GM19395 (cell line): ENCODE results near the gene OR13C8.
A peak's percentile ranks its signal among the peaks of the same experiment; 100 is the strongest.
"Not testable (repeated sequence)": the region's sequence is repeated elsewhere in the genome, so short reads cannot be mapped to it uniquely, and the experiment has no call there.

ENCODE experiments used
- ATAC-seq: cut with Tn5 transposase; IDR thresholded peaks from one replicate; pipeline ENCODE4 v1.9.1; 2021; ENCODE audit warnings: mild to moderate bottlenecking, moderate library complexity; ENCODE audit not compliant: unreplicated experiment

OR13C8 gene

DNA sequence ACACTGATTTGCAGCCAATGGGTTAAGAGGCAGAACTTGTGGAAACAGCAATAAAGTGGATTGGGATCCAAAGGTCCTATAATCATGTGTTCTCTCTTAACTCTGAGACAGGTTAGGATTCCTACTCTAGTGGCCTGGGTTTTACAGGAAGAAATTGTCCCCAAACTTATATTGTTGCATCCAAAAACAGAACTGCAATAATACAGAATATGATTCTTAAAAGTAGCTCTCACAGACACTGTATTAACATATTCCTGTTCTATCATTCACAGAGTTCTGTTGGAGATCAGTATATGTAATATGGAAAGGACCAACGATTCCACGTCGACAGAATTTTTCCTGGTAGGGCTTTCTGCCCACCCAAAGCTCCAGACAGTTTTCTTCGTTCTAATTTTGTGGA, at the start of gene OR13C8:
OR13C8 (plus strand) TSS at position 301 of the 400 bp plus-strand sequence; CDS start at position 301, 0 bp downstream.
- ATAC-seq, result no peak

- ATAC-seq, result not testable (repeated sequence)
These were observed 48.7 kb upstream of the OR13C8 start for GRCh38 chr9:104520241-104520640.

GRCh38 chr9:104527109-104527508, 41.9 kb upstream of the OR13C8 start, which contains the start of gene OR13C4:
OR13C4 (minus strand) TSS chr9:104527209; CDS start chr9:104527209, 0 bp downstream.
- ATAC-seq, result no peak

DNA sequence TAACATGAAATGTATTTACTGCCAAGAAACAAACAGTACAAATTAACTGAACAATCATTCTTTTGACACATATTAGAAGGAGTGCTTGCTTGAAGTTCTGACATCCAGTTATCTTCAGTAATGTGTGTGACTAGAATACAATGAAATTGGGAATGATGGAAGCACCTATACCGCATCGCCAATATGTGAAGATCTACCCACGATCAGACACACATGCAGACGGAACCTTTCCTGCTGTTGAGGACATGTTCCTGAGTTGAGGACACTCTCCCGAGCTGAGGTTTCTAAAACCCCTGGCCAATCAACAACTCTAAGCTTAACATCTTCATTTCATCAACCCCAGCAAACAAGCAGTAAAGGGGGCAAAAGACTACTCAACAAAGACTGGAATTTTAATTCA, 32.2 kb upstream of the OR13C8 start, which contains the start of gene OR13C3:
OR13C3 (minus strand) TSS at position 101 of the 400 bp plus-strand sequence. CDS start 133 bp downstream, outside the sequence.
- ATAC-seq, result no peak

- ATAC-seq, result no peak
These were observed 29.7 kb upstream of the OR13C8 start for GRCh38 chr9:104539275-104539674.

GRCh38 chr9:104544644-104545043, 24.3 kb upstream of the OR13C8 start:
- ATAC-seq, result no peak

DNA sequence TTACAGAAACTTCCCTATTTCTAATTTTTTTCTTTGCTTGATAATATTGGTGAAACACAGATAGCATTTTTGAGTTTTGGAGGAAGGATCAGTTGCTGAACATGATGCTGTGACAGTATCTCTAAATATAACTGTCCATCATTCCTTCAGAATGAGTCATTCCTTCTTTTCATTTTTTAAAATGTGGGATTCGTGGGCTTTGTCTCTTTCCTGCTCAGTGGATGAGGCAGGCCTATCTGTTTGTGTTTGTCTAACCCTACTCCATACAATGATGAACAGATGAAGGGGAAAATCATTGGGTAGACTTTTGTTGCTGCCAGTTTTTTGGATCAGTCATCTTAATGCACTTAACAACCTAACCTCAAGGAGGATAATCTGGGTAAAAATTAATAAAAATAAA, 15.7 kb upstream of the OR13C8 start:
- no peak for ATAC-seq

DNA sequence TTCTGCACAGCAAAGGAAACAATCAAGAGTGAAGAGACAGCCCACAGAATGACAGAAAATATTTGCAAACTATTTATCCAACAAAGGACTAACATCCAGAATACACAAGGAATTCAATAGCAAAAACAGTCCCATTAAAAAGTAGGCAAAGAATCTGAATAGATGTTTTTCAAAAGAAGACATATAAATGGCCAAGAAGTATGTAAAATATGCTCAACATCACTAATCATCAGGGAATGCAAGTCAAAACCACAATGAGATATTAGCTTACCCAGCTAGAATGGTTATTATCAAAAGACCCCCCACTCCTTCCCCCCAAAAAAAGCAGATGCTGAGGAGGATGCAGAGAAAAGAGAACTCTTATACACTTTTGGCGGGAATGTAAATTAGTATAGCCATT, 13.4 kb upstream of the OR13C8 start:
- no peak for ATAC-seq

GRCh38 chr9:104556830-104557634, 11.9 kb upstream of the OR13C8 start:
- ATAC-seq, result no peak

GRCh38 chr9:104564358-104564757, 4.6 kb upstream of the OR13C8 start:
- ATAC-seq, result no peak

- ATAC-seq, result no peak
These were observed 3.6 kb downstream of the OR13C8 start for GRCh38 chr9:104572612-104573011.

GRCh38 chr9:104575456-104575855, 6.5 kb downstream of the OR13C8 start:
- ATAC-seq, result no peak

DNA sequence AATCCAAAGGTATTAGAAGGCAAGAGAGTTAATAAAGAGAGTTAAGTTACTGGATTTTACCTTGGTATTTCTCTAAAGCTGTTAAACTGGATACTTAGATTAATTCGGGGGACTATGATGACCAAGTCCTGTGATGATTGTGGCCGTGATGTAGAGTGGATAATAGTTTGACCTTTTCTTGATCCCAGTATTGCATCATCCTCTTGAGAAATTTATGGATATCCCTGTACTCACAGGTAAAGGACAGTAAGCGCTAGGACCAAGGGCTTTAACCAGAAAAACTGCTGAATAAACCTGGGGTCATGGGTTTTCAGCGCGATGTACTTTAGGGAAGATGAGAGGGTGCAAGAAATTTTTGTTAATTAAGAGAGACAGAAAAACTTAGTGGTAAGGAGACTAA, 8.3 kb downstream of the OR13C8 start:
- ATAC-seq, result no peak

DNA sequence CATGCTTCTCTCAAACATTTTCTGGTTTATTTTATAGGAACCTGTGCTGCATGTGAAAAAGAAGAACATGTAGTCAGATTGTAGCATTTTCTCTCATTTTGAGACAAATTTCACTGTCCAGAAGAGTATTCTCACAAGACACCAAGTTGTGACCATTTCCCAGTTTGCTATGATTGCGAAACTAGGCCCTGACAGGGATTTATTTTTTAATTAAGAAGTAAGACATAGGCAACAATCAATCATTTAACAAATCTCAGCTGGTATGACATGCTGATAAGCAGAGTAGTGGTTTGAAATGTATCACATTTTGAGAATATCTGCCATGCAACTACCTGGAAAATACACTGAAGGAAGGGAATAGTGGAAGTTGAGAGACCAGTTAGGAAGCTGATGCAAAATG, 11.6 kb downstream of the OR13C8 start:
- ATAC-seq, result no peak

GRCh38 chr9:104586496-104587180, 17.7 kb downstream of the OR13C8 start:
- no peak for ATAC-seq

DNA sequence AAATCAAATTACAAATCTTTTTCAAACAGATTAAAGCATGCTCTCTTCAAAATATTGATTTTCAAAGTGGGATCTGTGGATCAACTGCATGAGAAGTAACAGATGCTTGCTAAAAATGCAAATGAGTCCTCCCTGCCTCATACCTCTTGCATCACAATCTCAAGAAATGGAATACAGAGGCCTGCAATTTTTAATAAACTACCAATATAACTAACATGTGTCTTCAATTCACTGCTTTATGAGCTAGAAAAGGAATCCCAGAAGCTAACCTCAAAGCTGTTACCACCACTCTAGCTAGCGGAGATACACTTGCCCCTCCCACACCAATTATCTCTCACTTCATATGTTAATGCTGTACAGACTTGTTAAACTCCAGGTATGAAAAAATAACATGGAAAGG, 20.7 kb downstream of the OR13C8 start:
- no peak for ATAC-seq

DNA sequence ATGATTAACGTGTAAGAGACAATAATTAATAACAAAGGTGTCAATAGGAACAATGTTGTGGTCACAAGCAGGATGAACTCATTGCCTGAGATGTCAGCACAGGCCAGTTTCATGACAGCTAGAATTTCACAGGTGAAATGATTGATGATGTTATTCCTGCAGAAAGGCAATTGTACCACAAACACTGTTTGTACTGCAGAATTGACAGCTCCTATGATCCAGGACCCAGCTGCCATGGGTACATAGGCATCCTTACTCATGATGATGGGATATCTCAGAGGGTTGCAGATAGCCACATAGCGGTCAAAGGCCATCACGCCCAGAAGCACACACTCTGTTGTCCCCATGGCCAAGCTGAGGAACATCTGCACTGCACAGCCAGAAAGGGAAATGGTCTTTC, 29.8 kb downstream of the OR13C8 start:
- not testable (repeated sequence) for ATAC-seq

DNA sequence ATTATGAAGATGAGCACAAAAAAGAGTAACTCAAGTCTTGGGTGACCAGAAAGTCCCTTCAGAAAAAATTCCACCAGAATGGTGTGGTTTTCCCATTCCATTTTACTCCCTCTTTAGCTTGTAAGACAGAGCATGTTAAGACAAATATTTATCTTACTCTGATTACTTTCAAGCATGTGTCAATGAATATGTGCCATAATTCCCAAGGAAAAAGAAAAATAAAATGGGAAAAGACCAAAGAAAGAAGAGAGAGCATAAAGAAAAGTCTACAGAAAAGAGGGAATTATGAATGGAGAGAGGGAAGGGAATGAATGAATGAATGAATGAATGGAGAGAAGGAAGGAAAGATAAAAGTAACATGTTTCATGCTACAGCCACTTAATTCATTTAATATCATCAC, 30.3 kb downstream of the OR13C8 start, which contains the start of gene OR13C5:
OR13C5 (minus strand) TSS at position 101 of the 400 bp plus-strand sequence; CDS start at position 101, 0 bp downstream.
- ATAC-seq, result not testable (repeated sequence)

GRCh38 chr9:104604801-104605200, 35.8 kb downstream of the OR13C8 start:
- peak; percentile 58 for ATAC-seq

DNA sequence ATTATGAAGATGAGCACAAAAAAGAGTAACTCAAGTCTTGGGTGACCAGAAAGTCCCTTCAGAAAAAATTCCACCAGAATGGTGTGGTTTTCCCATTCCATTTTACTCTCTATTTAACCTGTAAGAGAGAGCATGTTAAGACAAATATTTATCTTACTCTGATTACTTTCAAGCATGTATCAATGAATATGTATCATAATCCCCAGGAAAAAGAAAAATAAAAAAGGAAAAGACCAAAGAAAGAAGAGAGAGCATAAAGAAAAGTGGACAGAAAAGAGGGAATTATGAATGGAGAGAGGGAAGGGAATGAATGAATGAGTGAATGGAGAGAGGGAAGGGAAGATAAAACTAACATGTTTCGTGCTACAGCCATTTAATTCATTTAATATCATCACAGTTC, 36.6 kb downstream of the OR13C8 start, which contains the start of gene OR13C2:
OR13C2 (minus strand) TSS at position 101 of the 400 bp plus-strand sequence; CDS start at position 101, 0 bp downstream.
- not testable (repeated sequence) for ATAC-seq

- ATAC-seq, result no peak
These were observed 37.2 kb downstream of the OR13C8 start for GRCh38 chr9:104606152-104606551.

DNA sequence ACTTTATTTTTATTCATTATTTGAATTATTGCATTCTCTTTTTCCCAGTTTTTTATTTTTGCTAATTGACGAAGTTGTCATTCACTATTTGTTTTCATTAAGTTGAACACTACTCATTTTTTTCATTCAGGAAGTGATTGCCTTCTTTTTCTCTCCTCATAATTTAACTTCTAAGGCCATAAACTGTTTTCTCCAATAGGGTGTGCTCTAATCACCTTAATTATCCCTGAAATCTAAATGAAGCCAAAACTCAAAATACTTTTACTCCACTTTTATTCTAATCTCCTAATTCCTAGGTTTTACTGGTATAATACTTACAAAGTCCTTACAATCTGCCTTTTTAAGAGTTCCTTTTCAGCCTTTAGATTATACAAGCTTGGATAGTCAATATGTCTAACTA, 39.4 kb downstream of the OR13C8 start:
- no peak for ATAC-seq
